SK-N-SH (cell line): Measurements from ENCODE around the gene DLG2. TPM values are rescaled to one million over a fixed set of nuclear protein-coding genes. Genes with fewer than 3 reads are reported as not detected.

Experiments
- CTCF ChIA-PET: fragments of 300-600, 350-600 bp; formaldehyde crosslinking; extraction: SDS; loops from one replicate; lab custom pipeline; 2021; lab: Yijun Ruan, JAX
- POLR2A ChIA-PET: fragments of 350-600 bp; sonication (Branson Sonifier 250); formaldehyde crosslinking; extraction: SDS; loops from one replicate; lab custom pipeline; 2020; ENCODE audit warnings: antibody characterized with exemption, inconsistent platforms; lab: Yijun Ruan, JAX
- DNase-seq: peaks from one replicate; pipeline ENCODE4 v3.0.0; 2012
- H2AFZ ChIP-seq: fragments of 200-600 bp; sonication (generic); 2 replicates; pipeline ENCODE4 v1.8.1; 2016; ENCODE audit warnings: antibody characterized with exemption, mild to moderate bottlenecking, low read depth
- H3F3A ChIP-seq: fragments of 200-600 bp; sonication (generic); replicated peaks from 2 replicates; pipeline ENCODE3; 2016; ENCODE audit warnings: antibody characterized with exemption, mild to moderate bottlenecking; ENCODE audit not compliant: insufficient read depth
- H3K27ac ChIP-seq, 2 experiments: fragments of 200-500 bp in 1 of 2; fragments of 200-600 bp in 1 of 2; sonication (Bioruptor generic) in 1 of 2; sonication (generic), shearing (Covaris generic) in 1 of 2; 2 replicates each; pipeline versions ENCODE4 v1.5.1 to v1.6.1; 2014 to 2016; ENCODE audit warnings: low read depth in 2 of 2, inconsistent platforms in 1 of 2, low read length in 1 of 2, mild to moderate bottlenecking in 1 of 2, mixed read lengths in 1 of 2
- H3K27me3 ChIP-seq: fragments of 200-600 bp; sonication (generic), shearing (Covaris generic); 2 replicates; pipeline ENCODE4 v1.6.1; 2016; ENCODE audit warnings: mixed run types; ENCODE audit not compliant: insufficient read depth
- H3K36me3 ChIP-seq, 2 experiments: fragments of 200-500 bp in 1 of 2; fragments of 200-600 bp in 1 of 2; sonication (Bioruptor generic) in 1 of 2; sonication (generic) in 1 of 2; replicated peaks in 1 of 2; 2 replicates each; pipeline versions ENCODE3 to v1.5.1; 2014 to 2016; ENCODE audit warnings: low read length in 1 of 2, mild to moderate bottlenecking in 1 of 2; ENCODE audit not compliant: insufficient read depth in 2 of 2, control insufficient read depth in 1 of 2
- H3K4me1 ChIP-seq, 2 experiments: fragments of 200-500 bp in 1 of 2; fragments of 200-600 bp in 1 of 2; sonication (Bioruptor generic) in 1 of 2; sonication (generic), shearing (Covaris generic) in 1 of 2; 2 replicates each; pipeline versions ENCODE4 v1.5.1 to v1.6.1; 2014 to 2016; ENCODE audit warnings: low read depth in 1 of 2, low read length in 1 of 2, mixed run types in 1 of 2; ENCODE audit not compliant: insufficient read depth in 2 of 2, control insufficient read depth in 1 of 2
- H3K4me2 ChIP-seq: fragments of 200-600 bp; sonication (generic), shearing (Covaris generic); 2 replicates; pipeline ENCODE4 v1.6.1; 2017; ENCODE audit warnings: mixed run types
- H3K4me3 ChIP-seq, 2 experiments: fragments of 200-500 bp in 1 of 2; fragments of 200-600 bp in 1 of 2; sonication (Bioruptor generic) in 1 of 2; sonication (generic), shearing (Covaris generic) in 1 of 2; 2 replicates each; pipeline versions ENCODE4 v1.5.1 to v1.8.1; 2014 to 2016; ENCODE audit warnings: low read depth in 2 of 2, inconsistent platforms in 1 of 2, low read length in 1 of 2, mild to moderate bottlenecking in 1 of 2, mixed read lengths in 1 of 2, moderate library complexity in 1 of 2
- H3K79me2 ChIP-seq: fragments of 200-600 bp; sonication (generic); 2 replicates; pipeline ENCODE4 v1.8.1; 2017; ENCODE audit warnings: mild to moderate bottlenecking; ENCODE audit not compliant: insufficient read depth
- H3K9ac ChIP-seq: fragments of 200-600 bp; sonication (generic); 2 replicates; pipeline ENCODE4 v1.6.1; 2017; ENCODE audit warnings: mixed run types
- H3K9me2 ChIP-seq: fragments of 200-600 bp; sonication (generic); 2 replicates; pipeline ENCODE4 v1.6.1; 2017; ENCODE audit warnings: mixed run types
- H3K9me3 ChIP-seq: fragments of 200-600 bp; sonication (generic); 2 replicates; pipeline ENCODE4 v1.6.1; 2017; ENCODE audit warnings: mixed run types, mild to moderate bottlenecking, moderate library complexity
- H4K20me1 ChIP-seq: fragments of 200-600 bp; sonication (generic); 2 replicates; pipeline ENCODE4 v1.6.1; 2017; ENCODE audit warnings: mild to moderate bottlenecking, mixed run types; ENCODE audit not compliant: insufficient read depth
- CTCF ChIP-seq: fragments of 200-600 bp; sonication (generic); IDR thresholded peaks from 2 replicates; pipeline ENCODE4 v1.6.1; 2017; ENCODE audit warnings: antibody characterized with exemption, mild to moderate bottlenecking, moderate library complexity
- ELF1 ChIP-seq: IDR thresholded peaks from 2 replicates; pipeline ENCODE4 v1.4.0; 2012
- EZH2phosphoT487 ChIP-seq: fragments of 200-600 bp; sonication (generic); IDR thresholded peaks from 2 replicates; pipeline ENCODE4 v1.6.1; 2017; ENCODE audit warnings: low read depth, mixed run types, mild to moderate bottlenecking, antibody characterized with exemption, moderate library complexity, borderline replicate concordance
- FOXM1 ChIP-seq: IDR thresholded peaks from 2 replicates; pipeline ENCODE4 v1.4.0; 2012; ENCODE audit warnings: low read depth, mild to moderate bottlenecking
- IRF3 ChIP-seq: fragments of 150-350 bp; IDR thresholded peaks from 2 replicates; pipeline ENCODE4 v1.6.1; 2016; ENCODE audit warnings: mild to moderate bottlenecking, low read depth, low read length
- MAX ChIP-seq: IDR thresholded peaks from 2 replicates; pipeline ENCODE4 v1.4.0; 2012; ENCODE audit warnings: low read depth
- NFIC ChIP-seq: IDR thresholded peaks from 2 replicates; pipeline ENCODE4 v1.4.0; 2012; ENCODE audit warnings: borderline replicate concordance
- PBX3 ChIP-seq: IDR thresholded peaks from 2 replicates; pipeline ENCODE4; 2012
- RAD21 ChIP-seq: IDR thresholded peaks from 2 replicates; pipeline ENCODE4 v1.6.1; 2012; ENCODE audit warnings: mild to moderate bottlenecking, low read length
- RCOR1 ChIP-seq: fragments of 150-350 bp; IDR thresholded peaks from 2 replicates; pipeline ENCODE4 v1.6.1; 2017; ENCODE audit warnings: antibody characterized with exemption, low read length
- REST ChIP-seq: IDR thresholded peaks from 2 replicates; pipeline ENCODE4 v1.6.1; 2012; ENCODE audit warnings: mild to moderate bottlenecking, low read depth, low read length, moderate library complexity
- RXRA ChIP-seq: IDR thresholded peaks from 2 replicates; pipeline ENCODE4 v1.4.0; 2012; ENCODE audit warnings: low read depth, mild to moderate bottlenecking, borderline replicate concordance
- SIN3A ChIP-seq: IDR thresholded peaks from 2 replicates; pipeline ENCODE4 v1.6.1; 2012; ENCODE audit warnings: low read depth, mild to moderate bottlenecking, low read length, moderate library complexity, borderline replicate concordance
- WGBS: methylation state at CpG from one replicate; pipeline ENCODE4 v1.1.6; 2017; ENCODE audit warnings: low lambda C conversion rate; 5-methylcytosine and 5-hydroxymethylcytosine counted together
- polyA plus RNA-seq, 3 experiments: library from polyadenylated mRNA; depleted of rRNA; stranded (reverse); fragments of >200 nt; gene quantifications; 2 replicates each; pipeline ENCODE4 v1.2.3, GENCODE V29; 2012

The DLG2 gene
- polyA plus RNA-seq, 1 of the 3 experiments (the other 2 are of a cell fraction) = 0.21 TPM

- TF ChIP-seq EZH2phosphoT487 (no peak), SIN3A (no peak), ELF1 (no peak), REST (no peak), IRF3 (no peak), NFIC (no peak), RAD21 (no peak), RCOR1 (no peak), FOXM1 (no peak), RXRA (no peak), PBX3 (no peak), CTCF (no peak), MAX (no peak)
- ChIA-PET POLR2A (no interaction called here), CTCF (no interaction called here)
- Histone ChIP-seq H4K20me1 (no peaks in the 10 kb centered on the region), H2AFZ (no peak overlapping the region), H3K27ac (no peak overlapping the region), H3K4me2 (no peak overlapping the region), H3K9ac (no peak overlapping the region), H3K4me1 (no peaks in the 10 kb centered on the region; a peak in 1 of 4 replicates), H3K27me3 (no peaks in the 10 kb centered on the region), H3K36me3 (no peaks in the 10 kb centered on the region), H3K79me2 (no peaks in the 10 kb centered on the region), H3K9me3 (no peaks in the 10 kb centered on the region), H3F3A (no peaks in the 10 kb centered on the region), H3K9me2 (no peaks in the 10 kb centered on the region; the same call in 1 of the 2 replicates), H3K4me3 (no peak overlapping the region)
- 37% methylated on average over 2 of the region's 2 CpGs for WGBS
- no peak for DNase-seq
Measured at GRCh38 chr11:84128840-84129239, 1498.3 kb downstream of the DLG2 start.
